Measurements from ENCODE around the gene DCDC2C.

DCDC2C gene, protein sequence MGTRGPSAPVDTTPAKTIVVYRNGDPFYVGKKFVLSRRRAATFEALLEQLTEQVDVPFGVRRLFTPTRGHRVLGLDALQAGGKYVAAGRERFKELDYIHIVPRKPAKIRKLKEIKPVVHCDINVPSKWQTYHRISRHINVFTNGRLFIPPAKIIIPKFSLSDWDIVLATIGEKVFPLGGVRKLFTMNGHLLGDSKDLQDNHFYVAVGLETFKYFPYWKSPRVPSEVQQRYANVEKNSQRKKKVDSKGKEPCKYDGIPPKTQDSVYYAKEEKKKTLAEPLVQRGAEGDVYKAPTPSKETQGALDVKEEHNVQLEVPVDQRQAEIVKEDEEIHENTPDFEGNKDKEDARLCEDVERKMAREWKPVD

DNA sequence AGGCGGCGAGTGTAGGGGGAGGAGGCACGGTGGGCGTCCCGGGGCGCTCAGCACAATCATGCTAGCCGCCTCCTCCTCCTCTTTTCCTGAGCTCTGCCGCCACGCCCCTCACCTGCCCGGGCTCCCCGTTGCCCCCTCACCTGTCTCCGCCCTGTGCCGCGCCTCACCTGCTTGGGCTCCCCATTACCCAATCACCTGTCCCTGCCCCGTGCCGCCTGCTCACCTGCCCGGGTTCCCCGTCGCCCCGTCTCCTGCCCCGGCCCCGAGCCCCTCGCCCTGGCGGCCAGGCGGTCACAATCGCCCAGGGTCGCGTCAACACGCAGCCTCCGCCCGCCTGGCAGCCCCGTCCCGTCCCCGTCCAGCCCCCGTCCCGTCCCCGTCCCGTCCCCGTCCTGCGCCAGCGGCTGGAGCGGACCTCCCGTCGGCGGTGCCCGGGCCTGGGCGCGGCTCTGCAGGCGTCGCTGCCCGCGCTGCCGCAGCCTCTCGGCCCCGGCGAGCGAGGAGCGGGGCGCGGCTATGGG is at the start of gene DCDC2C:
TSS of gene DCDC2C (plus strand) at position 340 of the 521 bp plus-strand sequence. CDS start at position 517, 177 bp downstream.
- no peak for DNase-seq

DNA sequence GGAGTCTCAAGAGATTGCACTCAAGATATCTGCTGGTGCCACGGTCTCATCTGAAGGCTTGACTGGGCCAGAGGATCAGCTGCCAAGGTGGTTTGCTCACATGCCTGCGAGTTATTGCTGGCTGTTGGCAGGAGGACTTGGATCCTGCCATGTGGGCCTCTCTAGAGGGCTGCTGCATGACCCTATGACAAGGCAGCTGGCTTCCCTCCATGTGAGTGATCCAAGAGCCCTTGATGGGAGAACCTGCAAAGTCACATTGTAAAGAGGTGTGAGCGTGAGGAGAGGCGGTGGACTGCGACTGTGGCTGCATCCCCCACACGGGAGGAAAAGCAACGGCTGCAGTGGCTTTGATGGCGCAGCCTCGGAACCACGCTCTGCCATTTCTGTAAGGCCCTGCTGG is 49.4 kb upstream of the DCDC2C start:
- no peak for DNase-seq

DNA sequence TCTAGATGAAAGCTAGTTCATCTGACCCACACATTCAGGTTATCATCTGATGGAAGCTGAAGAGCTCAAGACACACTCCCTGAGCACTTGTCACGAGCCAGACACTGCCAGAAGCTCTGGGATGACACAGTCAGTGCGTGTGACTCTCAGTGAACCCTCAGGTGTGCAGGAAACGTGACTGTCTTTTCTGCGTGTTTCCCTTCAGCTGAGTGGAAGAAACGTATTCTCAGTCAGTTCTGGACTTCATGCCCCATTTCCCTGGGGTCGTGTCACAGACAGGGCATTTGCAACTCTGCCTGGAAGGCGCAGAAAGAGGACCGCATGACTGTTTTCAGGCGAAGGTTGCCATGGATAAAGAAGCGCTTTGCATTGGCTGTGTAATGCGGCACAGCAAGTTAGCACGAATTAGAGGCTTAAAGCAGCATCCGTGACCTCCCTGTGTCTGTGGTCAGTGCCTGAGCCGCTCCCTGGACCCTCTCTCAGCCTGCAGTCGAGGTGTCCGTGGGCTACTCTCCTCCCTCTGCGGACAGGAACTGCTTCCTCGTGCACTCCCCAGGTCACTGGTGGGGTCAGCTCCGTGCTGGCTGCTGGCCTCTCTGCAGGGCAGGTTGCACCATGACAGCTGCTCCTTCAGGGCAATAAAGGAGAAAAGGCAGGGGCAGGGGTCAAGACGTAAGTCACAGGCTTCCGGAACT is 48.7 kb upstream of the DCDC2C start:
- no peak for DNase-seq

DNA sequence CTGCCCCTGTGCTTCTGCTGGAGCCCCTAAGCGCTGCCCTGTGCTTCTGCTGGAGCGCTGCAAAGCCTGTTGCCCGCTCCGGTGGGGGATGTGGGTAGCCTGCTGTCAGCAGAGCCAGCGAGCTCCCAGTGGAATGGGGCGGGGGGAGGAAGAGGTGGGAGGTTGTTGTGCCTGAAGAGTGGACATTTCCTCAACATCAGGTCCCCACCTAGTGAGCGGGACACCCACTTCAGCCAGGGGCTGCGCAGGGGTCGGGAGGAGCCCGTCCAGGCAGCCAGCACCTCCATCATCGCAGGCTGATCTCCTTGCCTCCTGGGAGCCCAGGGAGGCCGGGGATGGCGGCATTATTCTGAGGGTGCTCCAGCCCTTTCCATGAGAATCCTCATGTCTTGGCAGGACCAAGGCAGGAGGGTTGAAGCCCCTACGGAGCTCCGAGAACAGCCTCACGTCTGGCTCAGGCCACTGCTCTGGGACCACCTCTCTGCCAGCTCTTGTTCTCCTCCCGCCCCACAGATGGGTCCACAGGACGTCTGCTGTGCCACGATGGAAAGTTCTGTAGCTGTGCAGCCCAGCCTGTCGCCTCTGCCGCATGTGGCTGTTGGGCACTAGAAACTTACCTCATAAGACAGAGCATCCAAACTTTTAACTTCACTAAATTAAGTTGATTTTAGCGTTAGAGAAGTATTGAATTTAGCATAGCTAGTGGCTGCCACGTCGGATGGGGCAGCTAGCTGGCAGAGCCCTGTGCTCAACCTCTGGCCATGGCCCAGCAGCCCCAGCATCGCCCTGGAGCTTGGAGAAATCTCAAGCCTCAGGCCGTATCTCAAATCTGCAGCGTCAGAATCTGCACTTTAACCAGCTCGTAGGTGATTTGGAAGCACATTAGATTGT is 47.3 kb upstream of the DCDC2C start:
- no peak for DNase-seq

DNA sequence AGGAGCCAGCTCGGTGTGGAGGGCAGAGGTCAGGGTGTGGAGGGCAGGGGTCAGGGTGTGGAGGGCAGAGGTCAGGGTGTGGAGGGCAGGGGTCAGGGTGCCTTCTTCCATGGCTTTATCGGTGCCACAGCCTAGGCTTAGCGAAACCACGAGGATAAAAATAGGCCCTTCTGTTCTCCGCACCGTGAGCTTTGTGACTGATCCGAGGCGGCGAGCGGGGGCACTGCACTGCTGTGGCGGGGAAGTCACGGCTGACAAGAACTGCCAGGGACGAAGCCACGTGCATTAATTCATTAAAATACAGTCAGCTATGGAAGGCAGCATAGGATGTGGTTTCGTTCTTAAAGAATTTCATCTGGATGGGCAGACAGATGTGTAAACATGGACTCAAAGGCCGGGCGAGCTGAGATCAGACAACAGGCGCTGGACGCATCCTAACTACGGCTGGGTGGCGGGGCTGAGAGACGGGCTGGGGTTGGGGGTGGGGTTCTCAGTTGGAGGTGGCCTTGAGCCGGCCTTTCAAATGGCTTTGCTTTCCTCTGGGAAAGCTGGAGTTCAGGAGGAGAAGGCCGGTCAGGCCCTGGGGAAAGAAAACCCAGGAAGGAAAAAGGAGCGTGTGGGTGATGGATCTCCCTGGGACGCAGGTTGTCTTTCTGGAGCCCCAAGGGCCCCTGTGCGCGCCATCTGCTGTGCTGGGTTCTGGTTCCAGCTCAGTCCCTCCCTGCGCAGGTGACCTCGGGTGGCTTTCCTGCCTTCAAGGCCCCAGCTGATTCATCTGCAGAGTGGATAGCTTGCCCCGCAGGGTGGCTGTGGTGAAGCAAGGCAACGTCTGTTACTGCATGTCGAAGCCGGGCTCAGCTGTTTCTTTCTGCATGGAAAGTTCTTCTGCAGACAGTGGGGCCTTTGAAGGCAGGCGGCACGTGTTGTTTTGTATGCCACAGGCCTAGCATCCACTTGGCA is 46.3 kb upstream of the DCDC2C start:
- no peak for DNase-seq

DNA sequence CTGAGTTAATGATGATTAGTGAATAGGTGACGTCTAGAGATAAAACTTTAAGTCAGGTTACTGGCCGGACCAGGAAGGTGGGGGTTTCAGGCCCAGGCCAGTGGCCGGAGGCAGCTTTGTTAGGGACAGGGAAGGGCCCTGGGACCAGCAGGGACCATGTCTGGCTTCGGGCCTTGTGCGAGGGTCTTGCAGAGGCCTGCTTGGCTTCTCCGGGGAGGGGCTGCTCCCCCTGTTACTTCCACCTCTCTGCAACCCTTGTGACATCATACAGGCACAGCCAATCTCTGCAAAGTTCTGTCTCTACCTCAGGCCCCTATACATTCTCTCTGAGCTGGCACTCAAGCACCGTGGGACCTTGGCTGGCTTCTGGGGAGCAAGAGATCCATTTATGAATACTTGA is 45.5 kb upstream of the DCDC2C start, which contains the start of gene ALLC:
TSS of gene ALLC (plus strand) at position 320 of the 400 bp plus-strand sequence. CDS start 12,958 bp downstream, outside the sequence.
- DNase-seq = no peak

DNA sequence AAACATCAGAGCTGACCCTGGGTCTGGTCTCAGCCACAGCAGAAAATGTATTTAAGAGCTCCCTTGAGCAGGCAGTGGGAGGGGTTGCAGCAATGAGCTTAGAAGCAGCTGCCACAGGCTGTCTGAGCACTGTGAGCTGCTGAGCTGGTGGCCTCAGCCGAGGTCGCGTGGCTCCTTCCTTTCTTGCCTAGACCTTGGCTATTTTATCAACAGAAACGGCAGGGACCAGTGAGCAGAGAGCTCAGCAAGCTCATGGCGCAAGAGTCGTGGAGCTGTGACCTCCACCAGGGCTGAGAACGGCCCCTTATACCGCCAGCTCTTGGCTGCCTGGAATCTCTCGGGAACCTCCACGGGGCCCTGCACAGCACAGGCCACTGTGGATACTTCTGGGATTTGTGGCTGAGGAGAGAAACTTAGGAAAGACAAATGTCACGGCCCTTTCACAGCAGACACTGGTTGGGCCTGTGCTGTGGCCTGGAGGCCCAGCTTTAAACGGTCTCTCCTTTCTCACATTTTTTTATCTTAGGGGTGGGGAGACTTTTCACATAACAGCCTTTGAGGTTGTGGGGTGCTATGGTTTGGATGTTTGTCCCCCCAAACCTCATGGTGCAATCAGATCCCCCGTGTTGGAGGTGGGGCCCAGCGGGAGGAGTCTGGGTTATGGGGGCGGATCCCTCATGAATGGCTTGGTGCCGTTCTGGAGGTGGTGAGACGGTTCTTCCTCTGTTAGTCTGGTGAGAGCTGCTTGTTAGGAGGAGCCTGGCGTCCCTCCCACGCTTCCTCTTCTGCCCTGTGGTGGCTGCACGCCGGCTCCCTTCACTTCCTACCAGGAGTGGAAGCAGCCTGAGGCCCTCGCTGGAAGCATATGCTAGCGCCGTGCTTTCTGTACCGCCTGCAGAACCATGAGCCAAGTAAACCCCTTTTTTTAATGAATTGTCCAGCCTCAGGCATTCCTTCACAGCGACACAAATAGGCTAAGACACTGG is 43.6 kb upstream of the DCDC2C start:
- peak; percentile 25 for DNase-seq

DNA sequence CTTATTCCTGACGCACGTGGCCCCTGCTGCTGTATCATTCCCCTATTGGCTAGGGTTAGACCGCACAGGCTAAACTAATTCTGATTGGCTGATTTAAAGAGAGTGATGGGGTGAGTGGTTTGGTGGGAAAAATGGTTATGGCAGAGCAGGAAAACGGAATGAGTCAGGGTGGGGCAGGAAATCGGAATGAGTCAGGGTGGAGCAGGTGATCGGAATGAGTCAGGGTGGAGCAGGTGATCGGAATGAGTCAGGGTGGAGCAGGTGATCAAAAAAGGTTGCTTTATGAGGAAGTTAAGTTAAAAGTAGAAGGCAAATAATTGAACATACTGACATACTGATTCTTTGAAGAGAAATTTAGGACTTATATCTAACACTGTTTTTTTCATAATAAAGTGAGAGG is 42.7 kb upstream of the DCDC2C start:
- DNase-seq = peak; percentile 75

DNA sequence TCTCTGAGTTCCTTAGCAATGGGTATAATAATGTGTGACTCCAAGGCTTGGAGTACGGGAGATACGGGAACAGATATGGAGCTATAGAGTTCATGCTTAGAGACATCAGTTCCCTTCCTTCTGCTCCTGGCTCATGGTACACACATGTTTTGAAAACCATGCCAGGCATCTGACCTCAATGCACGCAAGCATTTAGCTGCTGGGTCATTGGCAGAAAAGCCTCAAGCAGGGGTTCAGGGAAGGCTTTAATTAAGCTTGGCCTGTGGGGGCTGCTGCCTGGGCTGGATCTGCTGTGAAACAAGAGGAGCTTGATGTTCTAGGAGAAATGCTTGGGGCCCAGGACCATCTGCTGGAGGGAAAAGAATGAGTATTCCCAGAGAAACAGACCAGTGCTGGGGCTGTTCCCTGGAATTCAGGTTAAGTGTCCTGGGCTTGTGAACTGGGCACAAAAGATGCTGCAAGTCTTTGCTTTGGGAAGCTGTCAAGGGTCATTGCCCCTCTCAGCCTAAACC is 42.2 kb upstream of the DCDC2C start:
- no peak for DNase-seq

DNA sequence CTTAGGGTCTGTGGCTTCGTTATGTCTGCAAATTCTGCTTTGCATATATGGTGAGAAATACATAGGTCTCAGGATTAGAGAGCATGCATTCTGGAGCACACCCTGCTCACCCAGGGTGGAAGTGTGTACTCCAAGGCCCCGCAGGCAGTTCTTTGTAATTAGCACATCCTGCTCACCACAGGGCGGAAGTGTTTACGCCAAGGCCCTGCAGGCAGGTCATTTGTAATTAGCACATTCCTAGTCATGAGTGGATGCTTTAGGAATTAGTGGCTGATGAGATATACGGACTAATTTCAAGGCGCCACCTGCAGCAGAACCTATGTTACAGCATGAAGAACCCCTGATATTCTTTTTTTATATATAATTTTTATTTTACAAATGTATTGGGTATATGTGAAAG is 41.1 kb upstream of the DCDC2C start:
- DNase-seq = peak; percentile 26

DNA sequence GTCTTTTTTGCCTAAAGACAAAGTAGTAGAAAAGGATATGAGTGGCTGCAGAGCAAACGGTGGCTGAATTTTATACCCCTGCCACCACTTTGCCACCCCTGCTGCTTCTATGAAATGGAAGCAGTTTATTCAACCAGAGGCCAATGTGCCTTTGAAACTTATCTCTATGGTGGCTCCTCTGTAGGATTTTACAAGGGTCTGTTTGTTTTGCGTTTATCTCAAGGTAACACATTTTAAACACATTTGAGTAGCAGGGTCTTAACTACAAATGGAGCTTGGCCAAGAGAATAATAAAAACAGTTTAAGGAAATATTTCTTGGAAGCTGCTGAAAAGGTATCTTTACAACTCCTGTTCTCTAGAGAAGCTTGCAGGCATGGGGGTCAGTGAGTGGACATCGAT is 39.3 kb upstream of the DCDC2C start:
- DNase-seq = no peak

DNA sequence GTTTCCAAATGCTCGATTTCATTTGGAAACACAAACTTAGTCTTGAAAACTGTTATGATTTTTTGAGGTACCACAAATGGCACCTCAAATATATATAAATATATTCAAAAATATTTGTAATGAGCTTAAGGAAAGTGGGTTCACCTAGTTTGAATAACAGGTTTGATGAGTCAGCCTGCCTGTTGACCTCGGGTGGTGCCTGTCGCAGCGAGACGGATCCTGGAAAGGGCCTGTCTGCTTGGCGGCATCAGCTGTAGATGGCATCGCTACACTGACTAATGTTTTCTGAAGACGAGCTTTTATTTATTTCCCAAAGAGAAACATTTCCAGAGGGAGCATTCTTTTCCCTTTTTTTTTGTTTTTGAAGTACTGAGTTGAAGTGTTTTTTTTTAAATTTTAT is 38.5 kb upstream of the DCDC2C start:
- no peak for DNase-seq

DNA sequence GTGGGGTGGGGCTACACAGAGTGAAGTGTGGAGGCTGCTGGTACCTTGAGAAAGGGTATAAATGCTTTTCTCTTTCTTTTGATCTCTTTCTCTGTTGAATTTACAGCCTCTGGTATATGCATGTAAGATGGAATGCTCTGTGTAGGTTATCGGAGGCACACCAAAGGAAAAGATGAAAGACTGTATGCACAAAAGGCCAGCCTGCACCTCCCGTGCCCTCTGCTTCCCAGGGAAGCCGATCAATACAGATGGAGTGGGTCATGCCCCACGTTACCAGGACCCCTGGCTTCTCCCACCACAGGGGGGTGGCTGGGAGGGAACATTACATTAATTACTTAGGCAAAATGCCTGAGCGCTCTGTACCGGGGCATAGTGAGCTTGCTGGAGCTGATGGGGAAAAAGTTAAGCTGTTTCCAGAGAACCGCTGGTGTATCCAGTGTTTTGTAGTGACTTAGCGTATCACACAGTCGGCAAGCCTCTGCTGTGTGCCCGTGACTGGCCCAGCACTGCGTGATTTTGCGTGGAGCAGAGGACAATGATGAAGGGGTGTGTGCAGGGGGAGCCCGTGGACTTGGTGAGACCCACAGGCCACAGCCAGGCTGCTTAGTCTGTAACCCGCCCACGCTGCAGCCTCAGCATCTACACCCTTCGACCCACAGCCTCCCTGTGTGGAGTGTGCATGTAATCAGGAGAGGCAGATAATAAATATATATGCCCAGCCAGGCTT is 37.3 kb upstream of the DCDC2C start:
- DNase-seq = no peak

DNA sequence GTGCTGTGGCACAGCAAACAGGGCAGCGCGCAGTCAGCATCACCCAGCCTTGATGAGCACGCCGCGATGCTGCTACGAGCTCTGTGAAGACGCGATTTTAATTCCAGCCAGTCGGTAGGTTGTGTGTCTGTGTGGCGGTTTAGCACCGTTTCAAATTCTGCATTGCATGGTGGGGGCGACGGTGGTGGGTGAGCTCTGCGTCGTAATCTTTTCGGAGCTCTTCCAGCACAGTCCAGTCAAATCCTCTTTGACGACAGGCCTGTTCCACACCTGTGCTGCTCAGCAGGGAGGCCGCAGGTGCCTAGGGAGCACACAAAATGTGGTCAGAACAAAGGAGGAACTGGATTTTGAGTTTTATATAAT is 36.8 kb upstream of the DCDC2C start:
- no peak for DNase-seq

DNA sequence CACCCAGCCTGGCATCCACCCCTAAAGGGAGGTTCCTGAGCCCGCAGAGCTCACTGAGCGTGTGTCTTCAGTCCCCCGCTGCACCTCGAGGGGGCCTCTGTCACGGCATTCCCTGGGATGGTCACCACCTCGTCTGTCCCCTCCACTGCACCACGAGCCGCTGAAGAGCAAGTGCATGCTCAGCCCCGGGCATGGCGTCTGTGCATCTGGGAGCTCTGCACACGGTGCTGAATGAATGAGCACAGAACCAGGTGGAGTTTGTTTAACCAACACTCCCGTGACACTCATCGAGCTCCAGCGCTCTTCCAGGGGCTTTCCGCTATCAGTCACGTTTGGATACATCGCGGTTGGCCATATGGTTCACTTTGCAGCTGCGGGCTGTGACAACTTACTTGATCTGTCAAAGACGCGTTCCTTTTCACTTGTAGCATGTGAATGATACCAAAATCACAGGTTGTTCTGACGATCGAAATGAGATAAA is 36.2 kb upstream of the DCDC2C start:
- DNase-seq = no peak

DNA sequence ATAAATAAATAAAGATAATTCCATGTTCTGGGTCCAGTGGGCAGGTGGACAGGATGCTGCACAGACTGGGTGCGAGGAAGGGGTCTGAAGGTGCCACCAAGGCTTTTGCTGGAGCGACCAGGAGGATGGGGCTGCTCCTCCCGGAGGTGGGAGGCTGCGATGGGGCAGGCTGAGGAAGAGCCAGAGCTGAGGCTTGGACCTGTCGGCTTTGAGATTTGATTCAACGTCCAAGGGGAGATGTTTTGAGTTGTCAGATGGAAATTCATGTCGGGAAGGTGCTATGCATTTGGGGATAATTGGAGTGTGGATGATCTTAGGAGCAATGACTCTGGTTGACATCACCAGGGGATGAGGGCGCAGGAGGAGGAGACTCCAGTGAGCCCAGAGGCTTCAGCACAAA is 33.7 kb upstream of the DCDC2C start:
- DNase-seq = no peak

DNA sequence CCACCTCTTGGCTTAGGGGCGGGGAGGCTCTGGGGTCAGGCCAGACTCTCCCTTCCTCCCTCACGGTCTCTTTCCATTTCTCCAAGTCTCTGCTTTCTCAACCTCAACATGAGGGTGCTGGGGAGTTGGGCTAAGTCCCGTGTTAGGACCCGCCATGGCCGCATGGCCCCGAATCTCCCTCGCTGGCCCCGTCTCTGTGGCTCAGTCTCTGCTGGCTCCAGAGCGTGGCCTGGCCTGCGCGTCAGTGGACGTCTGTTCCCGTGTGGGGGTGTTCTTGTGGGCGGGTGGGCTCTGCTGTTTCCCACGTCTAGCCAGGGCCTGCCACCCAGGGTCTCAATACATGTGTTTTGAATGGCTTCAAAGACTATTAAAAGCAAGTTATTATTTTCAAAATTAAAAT is 33.0 kb upstream of the DCDC2C start:
- DNase-seq = no peak

DNA sequence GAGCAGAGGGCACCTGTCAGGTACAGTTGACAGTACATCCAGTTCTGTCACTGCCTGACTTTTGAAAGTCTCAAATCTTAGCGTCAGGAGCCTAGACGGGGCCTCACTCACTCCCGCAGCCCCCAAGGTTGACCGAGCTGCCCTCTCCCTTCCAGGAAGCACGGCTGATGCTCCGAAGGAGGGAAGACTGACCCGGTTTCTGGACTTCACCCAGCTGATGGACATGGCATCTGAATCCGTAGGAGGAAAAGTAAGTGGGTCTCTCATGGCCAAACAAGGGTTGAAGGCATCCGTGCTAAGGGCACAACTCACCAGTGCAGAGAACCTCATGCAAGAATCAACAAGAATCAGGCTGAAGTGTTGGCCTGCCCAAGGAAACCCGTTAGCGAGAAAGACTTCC is 32.4 kb upstream of the DCDC2C start:
- no peak for DNase-seq

DNA sequence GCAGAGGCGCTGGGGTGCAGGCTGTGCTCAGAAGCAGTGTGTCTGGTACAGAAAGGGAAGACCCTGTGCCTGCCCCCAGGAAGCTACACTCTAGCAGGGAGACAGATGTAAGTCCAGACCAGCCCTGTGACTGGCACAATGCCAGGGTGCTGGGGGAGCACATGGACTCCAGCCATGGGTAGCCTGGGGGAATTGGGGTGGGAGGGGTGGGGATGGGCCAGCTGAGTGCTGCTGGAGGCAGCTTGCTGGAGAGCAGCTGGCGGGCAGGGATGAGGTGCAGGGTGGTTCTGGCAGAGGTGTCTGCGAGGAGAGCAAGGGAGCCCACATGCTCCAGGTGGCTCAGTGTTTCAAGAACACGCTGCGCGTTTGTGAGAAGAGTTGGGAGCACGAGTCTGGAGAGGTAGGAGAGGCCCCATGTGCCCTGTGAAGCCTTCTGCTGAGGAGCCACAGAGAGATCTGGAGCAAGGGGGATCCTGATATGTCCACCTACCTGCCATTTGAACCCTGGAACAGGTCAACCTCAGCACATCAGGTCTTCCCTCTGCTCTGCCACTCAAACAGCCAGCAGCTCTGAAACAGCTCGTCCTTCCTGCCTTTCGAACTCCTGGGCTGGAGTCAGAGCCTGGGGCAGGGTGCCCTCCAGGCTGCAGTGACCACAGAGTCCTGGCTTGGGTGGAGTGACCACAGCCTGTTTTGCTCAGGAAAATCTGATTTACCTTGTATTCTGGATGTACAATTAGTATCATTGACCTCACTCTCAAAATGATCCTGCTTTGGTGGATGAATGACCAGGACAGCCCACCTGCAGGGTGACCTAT is 30.3 kb upstream of the DCDC2C start:
- no peak for DNase-seq

Data from activated CD4-positive, alpha-beta T cell treated with anti-CD3 and anti-CD28 coated beads, Interleukin-2, amount 50 U/mL, for 16 hours (primary cell).